HG02642 (cell line): ENCODE results near the gene ASXL3.

Source experiments
- ATAC-seq: cut with Tn5 transposase; IDR thresholded peaks from one replicate; pipeline ENCODE4 v1.9.1; 2021; ENCODE audit warnings: mild to moderate bottlenecking; ENCODE audit not compliant: unreplicated experiment, poor library complexity

The ASXL3 gene

DNA sequence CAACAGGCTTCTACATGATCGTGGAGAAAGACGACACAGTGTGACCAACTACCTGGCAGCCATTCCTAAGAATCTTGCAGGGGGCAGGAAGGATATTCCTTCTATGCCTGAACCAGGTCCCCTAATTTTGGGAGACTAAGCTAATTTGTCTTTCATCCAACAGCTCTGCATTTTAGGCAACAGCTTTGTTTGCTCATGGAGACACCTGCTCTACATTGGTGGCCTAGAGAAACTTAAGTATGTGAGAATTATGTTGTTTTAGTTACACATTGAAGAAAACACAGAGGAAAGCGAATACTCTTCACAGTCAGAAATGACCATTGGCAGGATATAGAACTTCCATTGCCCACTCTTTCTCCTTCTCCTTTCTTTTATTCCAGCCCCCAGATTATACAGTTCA, 75.2 kb downstream of the ASXL3 start:
- no peak for ATAC-seq

- ATAC-seq, result no peak
Measured at GRCh38 chr18:33656889-33657448, 79.0 kb downstream of the ASXL3 start.

DNA sequence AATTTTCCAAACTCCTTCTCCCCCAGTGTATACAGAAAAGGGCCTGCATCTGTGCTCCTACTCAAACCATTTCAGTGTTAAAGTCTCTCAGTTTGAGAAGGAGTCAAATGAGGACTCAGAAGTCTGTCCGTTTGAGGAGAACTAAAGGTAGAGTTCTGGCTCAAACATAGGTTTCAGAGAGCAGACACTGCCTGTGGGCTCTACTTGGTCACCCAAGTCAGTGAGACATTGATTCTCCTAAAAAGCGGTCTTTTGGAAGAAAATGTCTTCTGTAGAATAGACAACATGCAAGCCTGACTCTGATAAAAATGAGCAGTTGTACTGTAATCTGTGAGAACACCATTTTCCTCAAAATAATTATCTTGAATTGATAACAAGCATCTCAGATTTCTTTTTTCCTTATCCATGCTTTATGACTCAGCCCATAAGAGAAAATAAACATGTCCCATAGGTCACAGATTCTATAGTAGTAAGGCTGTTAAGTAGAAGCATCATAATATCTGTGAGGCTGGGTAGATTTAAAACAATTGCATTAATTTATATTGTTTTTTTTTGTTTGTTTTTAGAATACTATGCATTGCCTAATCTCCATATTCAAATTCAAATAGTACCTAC, 82.8 kb downstream of the ASXL3 start:
- ATAC-seq, result no peak

DNA sequence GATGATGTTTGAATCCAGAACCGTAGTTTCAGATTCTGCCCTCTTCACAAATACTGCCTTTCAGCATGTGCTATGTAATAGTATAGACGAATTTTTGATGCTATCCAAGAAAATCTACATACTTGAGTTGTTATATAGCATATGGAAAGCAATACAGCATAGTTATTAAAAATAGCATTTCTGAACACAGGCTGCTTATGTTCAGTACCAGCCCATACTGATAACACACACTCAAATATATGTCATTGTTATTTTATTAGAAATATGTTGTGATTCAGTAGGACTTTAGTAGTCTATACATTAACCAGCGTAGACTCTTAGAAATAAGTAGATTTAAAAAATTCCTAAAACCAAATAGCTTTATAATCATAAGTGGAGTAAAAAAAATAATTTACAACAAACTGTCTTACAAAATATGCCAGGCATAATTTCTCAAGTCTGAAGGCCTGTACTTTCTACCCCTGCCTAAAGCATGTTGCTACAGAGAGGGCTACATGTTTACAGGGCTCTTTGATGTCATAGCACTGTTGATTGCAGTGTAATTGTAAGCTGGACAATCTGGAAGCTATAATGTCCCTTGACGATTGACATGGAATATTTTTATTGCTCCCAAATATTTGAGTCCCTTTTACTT, 86.3 kb downstream of the ASXL3 start:
- no peak for ATAC-seq

GRCh38 chr18:33665187-33665586, 87.2 kb downstream of the ASXL3 start:
- no peak for ATAC-seq

GRCh38 chr18:33665641-33666040, 87.6 kb downstream of the ASXL3 start:
- ATAC-seq, result no peak

GRCh38 chr18:33666915-33667314, 88.9 kb downstream of the ASXL3 start:
- no peak for ATAC-seq

GRCh38 chr18:33669589-33669988, 91.6 kb downstream of the ASXL3 start:
- no peak for ATAC-seq

DNA sequence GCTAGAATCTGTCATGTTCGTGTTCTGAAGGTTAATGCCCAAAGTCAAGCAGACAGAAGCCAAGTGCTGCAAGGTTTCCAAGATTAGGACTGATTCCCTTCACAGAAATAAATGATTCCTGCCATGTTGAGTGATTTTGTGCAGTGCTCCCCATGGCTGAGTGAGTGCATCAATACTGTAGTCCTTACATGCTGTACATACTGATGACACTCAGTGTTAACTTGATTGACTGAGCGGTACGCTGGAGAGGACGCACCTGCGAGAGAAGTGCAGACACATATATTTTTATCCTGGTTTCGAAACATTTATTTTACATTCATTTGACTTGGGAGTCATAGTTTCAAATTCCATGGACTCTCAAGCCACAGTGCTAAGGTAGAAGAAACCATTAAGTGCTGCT, 92.0 kb downstream of the ASXL3 start:
- no peak for ATAC-seq

GRCh38 chr18:33673689-33674088, 95.7 kb downstream of the ASXL3 start:
- ATAC-seq, result no peak

DNA sequence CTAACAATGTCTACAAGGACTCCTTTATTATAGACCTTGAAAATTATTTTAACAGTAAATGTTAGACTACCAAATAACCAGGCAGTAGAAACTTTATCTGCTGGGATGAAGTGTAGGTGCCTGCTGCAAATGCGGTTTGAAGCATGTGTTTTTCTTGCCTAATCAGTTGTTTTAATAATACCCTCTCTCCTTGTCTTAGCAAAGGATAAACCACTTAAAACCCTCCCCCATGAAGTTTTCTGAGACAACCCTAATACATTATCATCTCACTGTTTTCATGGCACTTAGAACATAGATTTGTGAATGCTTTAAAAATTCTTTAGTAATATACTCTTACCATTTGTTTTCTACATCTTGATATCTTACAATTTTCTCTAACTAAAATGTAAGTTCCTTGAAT, 98.6 kb downstream of the ASXL3 start:
- ATAC-seq, result no peak

DNA sequence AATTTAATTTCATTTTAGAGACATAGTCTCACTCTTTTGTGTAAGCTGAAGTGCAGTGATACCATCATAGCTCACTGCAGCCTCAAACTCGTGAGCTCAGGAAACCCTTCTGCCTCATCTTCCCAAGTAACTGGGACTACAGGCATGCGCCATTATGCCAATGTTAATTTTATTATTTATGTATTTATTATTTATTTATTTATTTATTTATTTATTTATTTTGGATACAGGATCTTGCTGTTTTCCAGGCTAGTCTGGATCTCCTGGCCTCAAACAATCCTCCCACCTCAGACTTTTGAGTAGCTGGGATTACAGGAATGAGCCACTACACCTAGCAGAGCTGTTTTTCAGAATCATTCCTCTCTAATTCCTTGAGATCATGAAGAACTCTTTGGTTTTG, 99.9 kb downstream of the ASXL3 start:
- ATAC-seq, result no peak

DNA sequence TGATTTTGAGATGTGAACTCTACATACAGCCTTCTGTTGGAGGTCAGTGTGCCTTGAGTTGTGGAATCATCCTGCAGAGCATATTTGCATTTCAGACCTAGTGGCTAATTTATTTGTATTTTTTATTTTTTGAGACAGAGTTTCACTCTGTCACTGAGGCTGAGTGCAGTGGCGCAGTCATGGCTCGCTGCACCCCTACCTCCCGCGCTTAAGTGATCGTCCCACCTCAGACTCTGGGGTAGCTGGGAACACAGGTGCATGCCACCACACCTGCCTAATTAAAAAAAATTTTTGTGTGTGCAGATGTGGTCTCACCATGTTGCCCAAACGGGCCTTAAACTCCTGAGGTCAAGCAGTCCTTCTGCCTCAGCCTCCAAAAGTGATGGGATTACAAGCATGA, 104.4 kb downstream of the ASXL3 start:
- ATAC-seq, result no peak

- no peak for ATAC-seq
Measured at GRCh38 chr18:33694593-33694992, 116.6 kb downstream of the ASXL3 start.

DNA sequence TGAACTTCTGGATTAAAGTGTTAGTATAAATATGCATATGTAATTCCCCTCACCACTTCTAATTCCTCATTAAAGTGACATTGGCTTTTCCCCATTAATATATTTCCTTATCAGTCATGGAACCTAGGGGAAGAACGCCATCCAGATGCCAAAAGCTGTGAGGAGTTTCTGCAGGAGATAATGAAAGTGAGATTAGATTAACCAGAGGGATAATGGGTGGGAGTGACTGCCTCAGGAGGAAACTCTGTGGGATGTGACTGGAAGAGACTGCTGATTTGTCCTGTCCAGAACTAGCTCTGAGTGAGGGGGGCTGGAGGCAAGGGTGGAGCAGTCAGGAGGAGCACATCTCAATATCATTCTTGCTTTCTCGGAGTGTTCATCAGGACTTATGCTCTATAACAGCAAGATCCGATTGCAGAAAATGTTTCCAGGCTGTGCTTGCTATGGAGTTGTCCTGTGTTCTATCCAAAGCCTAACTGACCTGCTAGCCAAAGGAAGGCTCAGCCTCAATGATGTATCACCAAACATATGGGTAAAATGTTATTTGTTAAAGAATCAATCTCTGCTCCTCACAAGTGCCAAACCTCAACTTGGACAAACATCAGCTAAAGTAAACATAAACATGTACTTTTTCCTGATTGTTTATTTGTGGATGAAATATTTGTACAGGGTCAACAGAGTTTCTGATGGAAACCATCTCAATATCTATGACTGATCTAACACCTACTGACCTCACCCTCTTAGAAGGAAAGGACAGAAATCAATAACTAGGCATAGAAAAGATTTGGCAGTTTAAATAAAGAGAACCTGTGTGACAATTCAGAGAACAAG, 118.5 kb downstream of the ASXL3 start:
- no peak for ATAC-seq

DNA sequence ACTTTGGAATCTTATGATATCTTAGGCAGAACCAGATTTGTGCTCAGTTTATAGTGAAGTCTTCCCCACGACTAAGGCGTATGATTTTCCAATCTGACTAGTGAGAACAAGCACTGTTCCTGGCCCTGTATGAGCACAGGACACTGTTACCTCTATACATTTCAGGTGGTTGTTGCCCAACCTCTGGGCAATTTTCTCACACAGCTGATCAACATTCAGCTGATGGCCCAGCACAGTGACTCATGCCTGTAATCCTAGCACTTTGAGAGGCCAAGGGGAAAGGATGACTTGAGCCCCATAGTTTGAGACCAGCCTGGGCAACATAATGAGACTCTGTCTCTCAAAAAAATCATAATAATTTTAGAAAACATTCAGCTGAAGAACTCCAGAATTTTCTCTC, 119.5 kb downstream of the ASXL3 start:
- ATAC-seq, result no peak

DNA sequence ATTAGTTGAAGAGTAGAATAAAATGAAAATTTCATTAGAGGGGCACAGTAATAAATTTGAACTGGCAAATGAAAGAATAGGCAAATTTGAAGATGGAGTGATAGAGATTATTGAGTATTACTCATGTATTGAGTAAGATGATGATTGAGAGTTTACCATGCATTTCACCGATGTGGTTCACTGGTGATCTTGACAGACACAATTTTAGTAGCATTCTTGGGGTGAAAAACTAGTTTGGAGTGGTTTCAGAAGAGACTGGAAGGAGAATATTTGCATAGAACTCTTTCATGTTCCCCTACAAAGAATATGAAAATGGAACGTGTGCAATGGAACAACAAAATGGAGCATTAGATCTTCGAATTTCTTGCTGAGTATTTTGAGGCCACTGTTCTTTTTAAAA, 121.4 kb downstream of the ASXL3 start:
- no peak for ATAC-seq

DNA sequence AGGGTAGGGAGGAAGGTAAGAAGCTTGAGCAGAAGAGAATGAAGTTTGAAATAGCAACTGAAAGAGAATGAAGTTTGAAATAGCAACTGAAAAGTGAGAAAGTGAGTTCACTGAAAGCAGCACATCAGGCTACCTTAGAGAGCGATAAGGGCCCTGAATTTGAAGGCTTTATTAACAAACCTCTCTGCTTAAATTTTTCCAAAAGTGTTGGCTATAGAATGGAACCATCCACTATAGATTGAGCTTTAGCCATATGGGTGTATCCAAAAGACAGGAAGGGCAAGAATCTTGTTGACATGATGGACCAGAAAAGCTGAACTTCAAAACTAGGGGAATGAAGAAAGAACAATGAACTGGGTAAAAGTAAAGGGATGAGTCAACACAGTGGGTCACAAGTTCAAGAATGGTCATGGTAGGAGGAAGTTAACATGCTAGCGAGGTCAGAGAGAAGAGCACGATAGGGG, 122.5 kb downstream of the ASXL3 start:
- peak; percentile 84 for ATAC-seq

GRCh38 chr18:33702625-33703024, 124.6 kb downstream of the ASXL3 start:
- no peak for ATAC-seq

GRCh38 chr18:33706391-33706790, 128.4 kb downstream of the ASXL3 start:
- no peak for ATAC-seq

- ATAC-seq, result no peak
Measured at GRCh38 chr18:33708876-33709275, 130.9 kb downstream of the ASXL3 start.
